Mammary epithelial cell (primary cell): ENCODE data around the gene CFAP65.

Experiments
- EZH2 ChIP-seq: IDR thresholded peaks from 2 replicates; pipeline ENCODE4 v1.6.1; 2012; ENCODE audit warnings: low read length, inconsistent platforms, borderline replicate concordance
- TF ChIP-seq, protein P1 (sequence below), 2 donors: IDR thresholded peaks in 1 of 2; conservative IDR thresholded peaks in 1 of 2; 2 replicates each; pipeline ENCODE4 v1.5.1; 2011 to 2012; ENCODE audit warnings: inconsistent platforms in 2 of 2, low read length in 2 of 2, mild to moderate bottlenecking in 2 of 2, control low read depth in 1 of 2, low read depth in 1 of 2; ENCODE audit not compliant: insufficient read depth in 1 of 2; ENCODE audit errors: extremely low read depth in 1 of 2

GRCh38 chr2:219065484-219065883 is 24.2 kb upstream of the CFAP65 start:
- TF ChIP-seq, protein P1, sequence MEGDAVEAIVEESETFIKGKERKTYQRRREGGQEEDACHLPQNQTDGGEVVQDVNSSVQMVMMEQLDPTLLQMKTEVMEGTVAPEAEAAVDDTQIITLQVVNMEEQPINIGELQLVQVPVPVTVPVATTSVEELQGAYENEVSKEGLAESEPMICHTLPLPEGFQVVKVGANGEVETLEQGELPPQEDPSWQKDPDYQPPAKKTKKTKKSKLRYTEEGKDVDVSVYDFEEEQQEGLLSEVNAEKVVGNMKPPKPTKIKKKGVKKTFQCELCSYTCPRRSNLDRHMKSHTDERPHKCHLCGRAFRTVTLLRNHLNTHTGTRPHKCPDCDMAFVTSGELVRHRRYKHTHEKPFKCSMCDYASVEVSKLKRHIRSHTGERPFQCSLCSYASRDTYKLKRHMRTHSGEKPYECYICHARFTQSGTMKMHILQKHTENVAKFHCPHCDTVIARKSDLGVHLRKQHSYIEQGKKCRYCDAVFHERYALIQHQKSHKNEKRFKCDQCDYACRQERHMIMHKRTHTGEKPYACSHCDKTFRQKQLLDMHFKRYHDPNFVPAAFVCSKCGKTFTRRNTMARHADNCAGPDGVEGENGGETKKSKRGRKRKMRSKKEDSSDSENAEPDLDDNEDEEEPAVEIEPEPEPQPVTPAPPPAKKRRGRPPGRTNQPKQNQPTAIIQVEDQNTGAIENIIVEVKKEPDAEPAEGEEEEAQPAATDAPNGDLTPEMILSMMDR (conservative IDR thresholded peaks at IDR 0.05 in 1 of 2, IDR thresholded peaks at IDR 0.05 in 1 of 2; ENCODE audit: extremely low read depth in 1 of 2, insufficient read depth in 1 of 2, low read depth in 1 of 2, low read length in 2 of 2), result no peak
- no peak for TF ChIP-seq EZH2
